Adrenal gland (tissue), 12 donors: Measurements from ENCODE around the gene HOXD8. TPM values are rescaled to one million over a fixed set of nuclear protein-coding genes. Genes with fewer than 3 reads are reported as not detected.

ENCODE experiments used
- DNase-seq, 7 donors: peaks; one replicate each; pipeline ENCODE4 v3.0.0-alpha.2; 2019 to 2020
- H3K27ac ChIP-seq, 5 donors: fragments of 200-600 bp; sonication (generic) in 4 of 5; 1 replicate in 3 of 5; 2 replicates in 2 of 5; pipeline versions ENCODE4 v1.5.1 to v1.8.0; 2016 to 2020; ENCODE audit warnings: mild to moderate bottlenecking in 1 of 5
- H3K27me3 ChIP-seq: fragments of 200-600 bp; 2 replicates; pipeline ENCODE4 v1.8.0; 2021
- H3K36me3 ChIP-seq, 2 donors: fragments of 200-600 bp; replicated peaks in 1 of 2; 1 replicate in 1 of 2; 2 replicates in 1 of 2; pipeline versions ENCODE4 v1.5.1 to v1.8.0; 2018 to 2022
- H3K4me1 ChIP-seq, 2 donors: fragments of 200-600 bp; replicated peaks in 1 of 2; 1 replicate in 1 of 2; 2 replicates in 1 of 2; pipeline versions ENCODE4 v1.5.1 to v1.8.0; 2018 to 2021
- H3K4me3 ChIP-seq, 4 donors: fragments of 200-600 bp; sonication (generic) in 3 of 4; one replicate each; pipeline ENCODE4 v1.5.1; 2016 to 2018
- H3K9me3 ChIP-seq, 3 donors: fragments of 200-600 bp; sonication (generic) in 1 of 3; replicated peaks in 1 of 3; 1 replicate in 2 of 3; 2 replicates in 1 of 3; pipeline versions ENCODE4 v1.5.1 to v1.8.0; 2016 to 2021
- POLR2A ChIP-seq, 2 donors: fragments of 450-650 bp; IDR thresholded peaks; one replicate each; pipeline ENCODE4 v1.6.1; 2017; ENCODE audit warnings: antibody characterized with exemption in 2 of 2, mild to moderate bottlenecking in 2 of 2, moderate library complexity in 1 of 2
- WGBS, 4 donors: extraction: QIAGEN DNeasy Blood & Tissue Kit in 2 of 4; methylation state at CpG; one replicate each; pipeline versions ENCODE4 v1.1.5 to v1.1.7; 2013 to 2017; 5-methylcytosine and 5-hydroxymethylcytosine counted together
- intact Hi-C, 2 donors: fragments of 100-400 bp; cut with DNase I; formaldehyde crosslinking; loops; one replicate each; pipeline versions ENCODE4 v1.14.1 to v1.15.0; 2022 to 2023
- polyA plus RNA-seq, 3 donors: library from polyadenylated mRNA; stranded (reverse); fragments of 200-250 nt in 2 of 3; fragments of 350-450 nt in 1 of 3; fragmentation: Illumina TruSeq in 1 of 3; extraction: RNeasy Lipid Tissue Mini Kit (QIAGEN cat#74804) in 1 of 3; gene quantifications; one replicate each; pipeline ENCODE4 v1.2.3, GENCODE V29; 2013 to 2014
- total RNA-seq, 9 donors: library from RNA; depleted of rRNA in 4 of 9; stranded (reverse); fragments of >200 nt in 4 of 9; fragments of 120-200 nt in 1 of 9; fragmentation: NEBNext Ultra II Directional in 1 of 9; extraction: Animal tissue kit (Norgen Biotek cat#: 25700) in 1 of 9; gene quantifications; one replicate each; pipeline versions ENCODE4 v1.1.0 to v1.2.4, GENCODE V29; 2013 to 2023
- TF ChIP-seq, protein P1 (sequence below), 6 experiments: fragments of 450-650 bp in 4 of 6; fragments of 200-600 bp in 2 of 6; sonication (generic) in 1 of 6; IDR thresholded peaks; 1 replicate in 5 of 6; 2 replicates in 1 of 6; pipeline versions ENCODE4 v1.5.1 to v1.8.0; 2016 to 2021; ENCODE audit warnings: antibody characterized with exemption in 6 of 6, mild to moderate bottlenecking in 2 of 6, moderate library complexity in 1 of 6
- donor health status: healthy with polysubstance abuse.
- donor health status: Bipolar disorder and iron deficiency.
- donor health status: DM: yes; HTN: yes; CAD: no.
- donor health status: DM: no; HTN: no; CAD: no.
- donor health status: DM: no; HTN: no; CAD: no.
- donor health status: DM: yes; HTN: yes; CAD: no.

Gene HOXD8
- total and polyA plus RNA-seq, 12 donors = 11.3 to 46.2 (median 33.3) TPM

- no peaks in the 10 kb centered on the region for H3K36me3 ChIP-seq
- peak overlapping the region in 1 of 5 donors; percentile 62 for H3K27ac ChIP-seq
- WGBS, 4 donors = 22 to 32% (median 28%) methylated on average over 3 to 14 of the region's 14 CpGs
- peak overlapping the region in 1 of 4 donors; percentile 29 for H3K4me3 ChIP-seq
- peaks cover 5 to 19% of the 10 kb centered on the region in 2 donors for H3K4me1 ChIP-seq
- TF ChIP-seq, protein P1, sequence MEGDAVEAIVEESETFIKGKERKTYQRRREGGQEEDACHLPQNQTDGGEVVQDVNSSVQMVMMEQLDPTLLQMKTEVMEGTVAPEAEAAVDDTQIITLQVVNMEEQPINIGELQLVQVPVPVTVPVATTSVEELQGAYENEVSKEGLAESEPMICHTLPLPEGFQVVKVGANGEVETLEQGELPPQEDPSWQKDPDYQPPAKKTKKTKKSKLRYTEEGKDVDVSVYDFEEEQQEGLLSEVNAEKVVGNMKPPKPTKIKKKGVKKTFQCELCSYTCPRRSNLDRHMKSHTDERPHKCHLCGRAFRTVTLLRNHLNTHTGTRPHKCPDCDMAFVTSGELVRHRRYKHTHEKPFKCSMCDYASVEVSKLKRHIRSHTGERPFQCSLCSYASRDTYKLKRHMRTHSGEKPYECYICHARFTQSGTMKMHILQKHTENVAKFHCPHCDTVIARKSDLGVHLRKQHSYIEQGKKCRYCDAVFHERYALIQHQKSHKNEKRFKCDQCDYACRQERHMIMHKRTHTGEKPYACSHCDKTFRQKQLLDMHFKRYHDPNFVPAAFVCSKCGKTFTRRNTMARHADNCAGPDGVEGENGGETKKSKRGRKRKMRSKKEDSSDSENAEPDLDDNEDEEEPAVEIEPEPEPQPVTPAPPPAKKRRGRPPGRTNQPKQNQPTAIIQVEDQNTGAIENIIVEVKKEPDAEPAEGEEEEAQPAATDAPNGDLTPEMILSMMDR (IDR thresholded peaks at IDR 0.05) = no peak
- TF ChIP-seq POLR2A (IDR thresholded peaks at IDR 0.05) = no peak
- intact Hi-C loops = no loop called here
- peaks cover 12% of the 10 kb centered on the region for H3K27me3 ChIP-seq
- no peak for DNase-seq
- no peaks in the 10 kb centered on the region for H3K9me3 ChIP-seq
These were observed 44.9 kb downstream of the HOXD8 start for GRCh38 chr2:176174382-176174823.

- TF ChIP-seq POLR2A (IDR thresholded peaks at IDR 0.05) = no peak
- TF ChIP-seq, protein P1 (IDR thresholded peaks at IDR 0.05) = no peak
- Histone ChIP-seq H3K27me3 (peaks cover 12% of the 10 kb centered on the region), H3K4me1 (peaks cover 5 to 19% of the 10 kb centered on the region in 2 donors), H3K9me3 (no peaks in the 10 kb centered on the region), H3K27ac (peak overlapping the region in 1 of 5 donors; percentile 62), H3K4me3 (peak overlapping the region in 1 of 4 donors; percentile 29), H3K36me3 (no peaks in the 10 kb centered on the region)
- DNase-seq = peak; percentile 43 to 80 (median 69)
- intact Hi-C loops = no loop called here
- WGBS, 4 donors = 24 to 67% (median 31%) methylated on average over 16 to 47 of the region's 47 CpGs
These were observed 45.6 kb downstream of the HOXD8 start for GRCh38 chr2:176174824-176175708.

GRCh38 chr2:176175709-176176607 is 46.5 kb downstream of the HOXD8 start:
- Histone ChIP-seq H3K36me3 (no peaks in the 10 kb centered on the region), H3K9me3 (no peaks in the 10 kb centered on the region), H3K27ac (peak overlapping the region in 1 of 5 donors; percentile 62), H3K4me3 (no peak overlapping the region), H3K27me3 (peaks cover 12% of the 10 kb centered on the region), H3K4me1 (peaks cover 5 to 19% of the 10 kb centered on the region in 2 donors)
- no peak for DNase-seq
- WGBS, 4 donors = 76 to 81% (median 79%) methylated on average over 7 of the region's 7 CpGs
- no peak for TF ChIP-seq POLR2A (IDR thresholded peaks at IDR 0.05)
- TF ChIP-seq, protein P1 (IDR thresholded peaks at IDR 0.05) = no peak
- intact Hi-C loops = no loop called here

DNA sequence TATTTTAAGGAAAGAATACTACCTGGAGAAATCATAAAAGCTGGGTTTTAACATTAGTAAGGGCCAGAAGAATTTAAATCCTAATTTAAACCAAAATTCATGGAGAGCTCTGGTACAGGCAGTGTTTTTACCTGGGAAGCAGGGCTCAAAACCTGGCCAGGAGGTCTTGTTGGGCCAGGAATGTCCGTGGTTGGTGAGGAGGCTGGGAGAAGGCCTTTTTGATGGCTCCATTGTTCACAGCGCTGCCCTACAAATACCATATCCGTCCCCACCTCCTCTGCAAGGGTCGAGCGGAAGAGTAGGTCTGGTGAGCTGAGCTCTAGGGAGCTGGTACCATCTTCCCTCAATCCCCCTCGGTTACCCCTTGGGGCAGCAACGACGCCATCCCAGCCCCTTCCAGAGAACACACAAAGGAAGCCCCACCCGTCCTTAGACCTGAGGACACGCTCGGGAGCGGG is 48.1 kb downstream of the HOXD8 start:
- H3K27ac ChIP-seq = peak overlapping the region in 1 of 5 donors; percentile 56
- H3K36me3 ChIP-seq = no peaks in the 10 kb centered on the region
- TF ChIP-seq, protein P1 (IDR thresholded peaks at IDR 0.05) = no peak
- TF ChIP-seq POLR2A (IDR thresholded peaks at IDR 0.05) = no peak
- H3K27me3 ChIP-seq = peaks cover 7% of the 10 kb centered on the region
- H3K9me3 ChIP-seq = no peaks in the 10 kb centered on the region
- peak in 1 of 7 donors; percentile 19 for DNase-seq
- peak overlapping the region in 2 of 4 donors; percentile 23 to 57 for H3K4me3 ChIP-seq
- intact Hi-C loops = no loop called here
- peaks cover 5 to 19% of the 10 kb centered on the region in 2 donors for H3K4me1 ChIP-seq
- WGBS, 4 donors = 26 to 57% (median 37%) methylated on average over 5 to 12 of the region's 12 CpGs
